Ascending aorta (tissue), 2 donors: ENCODE results near the gene CLMN. TPM values are rescaled to one million over a fixed set of nuclear protein-coding genes. Genes with fewer than 3 reads are reported as not detected.

ENCODE experiments used
- DNase-seq, 2 donors: peaks; one replicate each; pipeline ENCODE4 v3.0.0-alpha.2; 2019; ENCODE audit warnings: low spot score in 2 of 2
- H3K27ac ChIP-seq, 2 donors: fragments of 200-600 bp; sonication (generic); one replicate each; pipeline ENCODE4 v1.5.1; 2016 to 2017; ENCODE audit warnings: mild to moderate bottlenecking in 1 of 2
- H3K27me3 ChIP-seq: fragments of 200-600 bp; sonication (generic); one replicate; pipeline ENCODE4 v1.5.1; 2017
- H3K36me3 ChIP-seq, 2 donors: fragments of 200-600 bp; sonication (generic); one replicate each; pipeline ENCODE4 v1.5.1; 2016
- H3K4me1 ChIP-seq, 2 donors: fragments of 200-600 bp; sonication (generic); one replicate each; pipeline ENCODE4 v1.5.1; 2016 to 2017; ENCODE audit warnings: mild to moderate bottlenecking in 1 of 2
- H3K4me3 ChIP-seq, 2 donors: fragments of 200-600 bp; sonication (generic); one replicate each; pipeline ENCODE4 v1.5.1; 2016 to 2017; ENCODE audit warnings: mild to moderate bottlenecking in 1 of 2
- H3K9me3 ChIP-seq, 2 donors: fragments of 200-600 bp; sonication (generic); one replicate each; pipeline ENCODE4 v1.5.1; 2016
- intact Hi-C: fragments of 100-400 bp; cut with DNase I; formaldehyde crosslinking; loops from one replicate; pipeline ENCODE4 v1.15.1; 2023
- total RNA-seq: library from RNA; depleted of rRNA; stranded (reverse); fragments of >200 nt; gene quantifications from one replicate; pipeline ENCODE4 v1.1.0, GENCODE V29; 2016
- TF ChIP-seq, protein P1 (sequence below), 3 experiments: fragments of 200-600 bp in 2 of 3; fragments of 450-650 bp in 1 of 3; sonication (generic) in 2 of 3; IDR thresholded peaks; one replicate each; pipeline ENCODE4 v1.5.1; 2016 to 2019; ENCODE audit warnings: antibody characterized with exemption in 3 of 3, mild to moderate bottlenecking in 1 of 3, moderate library complexity in 1 of 3

The CLMN gene
- total RNA-seq, 1 donor from 2014 or later: 4.7 TPM

DNA sequence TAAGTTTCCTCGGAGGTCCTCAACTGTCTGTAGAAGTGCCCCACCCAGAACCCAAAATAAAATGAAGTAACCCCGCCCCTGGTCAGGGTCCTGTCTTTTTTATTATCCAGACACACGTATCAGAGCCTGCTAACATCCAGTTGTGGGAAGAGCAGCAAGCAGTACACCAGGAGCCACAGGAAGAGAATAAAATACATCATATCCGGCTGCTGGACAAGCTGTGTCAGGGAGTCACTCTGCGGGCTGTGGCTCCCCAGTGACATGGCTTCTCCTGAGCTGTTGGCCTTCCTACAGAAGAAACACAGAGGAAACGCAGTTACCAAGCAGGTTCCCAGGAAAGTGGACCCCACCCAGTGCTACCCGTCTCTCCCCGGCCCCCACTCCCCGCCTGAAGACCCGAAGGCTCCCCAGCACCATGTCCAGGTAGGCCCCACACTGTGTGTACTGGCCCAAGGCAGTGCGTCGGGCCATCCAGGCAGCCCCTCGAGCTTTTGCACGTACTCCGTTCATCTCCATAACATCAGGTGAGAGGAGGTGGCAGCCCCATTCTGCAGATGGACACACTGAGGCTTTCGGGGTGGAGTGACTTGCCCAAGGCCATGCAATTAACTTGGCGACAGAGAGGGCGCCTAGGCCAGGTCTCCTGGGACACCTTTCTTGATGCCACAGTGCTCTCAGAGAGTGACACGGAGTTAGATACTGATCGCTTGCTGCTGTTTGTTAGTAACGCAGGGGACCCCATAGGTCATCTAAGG lies 128.1 kb downstream of the CLMN start:
- intact Hi-C loops: no loop called here
- H3K36me3 ChIP-seq: no peaks in the 10 kb centered on the region
- no peaks in the 10 kb centered on the region for H3K9me3 ChIP-seq

DNA sequence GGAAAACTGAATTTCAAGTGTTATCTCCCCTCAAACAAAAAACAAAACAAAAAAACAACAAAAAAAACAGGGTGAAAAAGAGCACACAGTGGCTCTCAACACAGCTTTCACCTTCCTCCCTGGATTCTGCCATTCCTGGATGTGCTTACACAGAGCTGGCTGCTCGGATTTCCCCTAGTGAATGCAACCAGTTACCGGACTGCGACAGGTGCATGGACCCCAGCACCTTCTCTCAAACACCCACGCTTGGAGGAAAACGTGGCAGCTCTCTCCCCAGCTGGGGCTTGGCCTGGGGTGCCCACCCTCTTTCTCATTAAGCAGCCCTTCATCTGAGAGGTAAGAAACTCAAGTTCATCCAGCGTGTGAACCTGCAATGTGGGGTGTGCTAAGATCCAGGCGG lies 128.9 kb downstream of the CLMN start:
- DNase-seq: no peak
- intact Hi-C loops: no loop called here
- Histone ChIP-seq H3K27me3 (no peaks in the 10 kb centered on the region), H3K4me1 (no peaks in the 10 kb centered on the region), H3K9me3 (no peaks in the 10 kb centered on the region), H3K4me3 (no peak overlapping the region), H3K27ac (no peak overlapping the region), H3K36me3 (no peaks in the 10 kb centered on the region)
- TF ChIP-seq, protein P1, sequence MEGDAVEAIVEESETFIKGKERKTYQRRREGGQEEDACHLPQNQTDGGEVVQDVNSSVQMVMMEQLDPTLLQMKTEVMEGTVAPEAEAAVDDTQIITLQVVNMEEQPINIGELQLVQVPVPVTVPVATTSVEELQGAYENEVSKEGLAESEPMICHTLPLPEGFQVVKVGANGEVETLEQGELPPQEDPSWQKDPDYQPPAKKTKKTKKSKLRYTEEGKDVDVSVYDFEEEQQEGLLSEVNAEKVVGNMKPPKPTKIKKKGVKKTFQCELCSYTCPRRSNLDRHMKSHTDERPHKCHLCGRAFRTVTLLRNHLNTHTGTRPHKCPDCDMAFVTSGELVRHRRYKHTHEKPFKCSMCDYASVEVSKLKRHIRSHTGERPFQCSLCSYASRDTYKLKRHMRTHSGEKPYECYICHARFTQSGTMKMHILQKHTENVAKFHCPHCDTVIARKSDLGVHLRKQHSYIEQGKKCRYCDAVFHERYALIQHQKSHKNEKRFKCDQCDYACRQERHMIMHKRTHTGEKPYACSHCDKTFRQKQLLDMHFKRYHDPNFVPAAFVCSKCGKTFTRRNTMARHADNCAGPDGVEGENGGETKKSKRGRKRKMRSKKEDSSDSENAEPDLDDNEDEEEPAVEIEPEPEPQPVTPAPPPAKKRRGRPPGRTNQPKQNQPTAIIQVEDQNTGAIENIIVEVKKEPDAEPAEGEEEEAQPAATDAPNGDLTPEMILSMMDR (IDR thresholded peaks at IDR 0.05): no peak

More for the DNA sequence above, 128.1 kb downstream of the CLMN start:
- TF ChIP-seq, protein P1 (IDR thresholded peaks at IDR 0.05): no peak
- H3K27me3 ChIP-seq: no peaks in the 10 kb centered on the region
- no peak for DNase-seq
- no peak overlapping the region for H3K4me3 ChIP-seq
- no peak overlapping the region for H3K27ac ChIP-seq
- H3K4me1 ChIP-seq: no peaks in the 10 kb centered on the region

DNA sequence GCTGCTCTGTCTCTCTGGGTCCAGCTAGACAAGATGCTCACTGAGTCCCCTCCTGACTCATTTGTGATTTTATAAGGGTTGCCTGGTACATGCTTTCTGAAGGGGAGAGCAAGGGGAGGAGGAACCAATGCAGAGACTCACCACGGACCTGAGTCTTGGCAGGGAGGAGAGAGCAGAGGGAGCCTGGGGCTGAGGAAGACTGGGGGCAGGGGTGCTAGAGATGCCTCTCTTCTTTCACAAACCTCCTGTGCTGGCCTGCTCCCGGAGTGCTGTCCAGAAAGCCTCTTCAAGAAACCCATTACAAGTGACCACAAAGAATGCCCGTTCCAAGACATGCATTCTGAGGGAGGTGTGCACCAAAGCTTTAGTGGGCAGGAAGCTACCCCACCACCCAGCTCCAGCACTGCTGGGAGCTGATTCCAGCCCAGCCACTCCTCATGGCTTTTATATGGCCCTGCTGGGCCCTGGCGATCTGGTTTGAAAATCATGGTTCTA lies 129.3 kb downstream of the CLMN start:
- Histone ChIP-seq H3K9me3 (no peaks in the 10 kb centered on the region), H3K36me3 (no peaks in the 10 kb centered on the region), H3K4me3 (no peak overlapping the region), H3K27ac (no peak overlapping the region), H3K27me3 (no peaks in the 10 kb centered on the region), H3K4me1 (no peaks in the 10 kb centered on the region)
- intact Hi-C loops: no loop called here
- DNase-seq: no peak
- TF ChIP-seq, protein P1 (IDR thresholded peaks at IDR 0.05): no peak

DNA sequence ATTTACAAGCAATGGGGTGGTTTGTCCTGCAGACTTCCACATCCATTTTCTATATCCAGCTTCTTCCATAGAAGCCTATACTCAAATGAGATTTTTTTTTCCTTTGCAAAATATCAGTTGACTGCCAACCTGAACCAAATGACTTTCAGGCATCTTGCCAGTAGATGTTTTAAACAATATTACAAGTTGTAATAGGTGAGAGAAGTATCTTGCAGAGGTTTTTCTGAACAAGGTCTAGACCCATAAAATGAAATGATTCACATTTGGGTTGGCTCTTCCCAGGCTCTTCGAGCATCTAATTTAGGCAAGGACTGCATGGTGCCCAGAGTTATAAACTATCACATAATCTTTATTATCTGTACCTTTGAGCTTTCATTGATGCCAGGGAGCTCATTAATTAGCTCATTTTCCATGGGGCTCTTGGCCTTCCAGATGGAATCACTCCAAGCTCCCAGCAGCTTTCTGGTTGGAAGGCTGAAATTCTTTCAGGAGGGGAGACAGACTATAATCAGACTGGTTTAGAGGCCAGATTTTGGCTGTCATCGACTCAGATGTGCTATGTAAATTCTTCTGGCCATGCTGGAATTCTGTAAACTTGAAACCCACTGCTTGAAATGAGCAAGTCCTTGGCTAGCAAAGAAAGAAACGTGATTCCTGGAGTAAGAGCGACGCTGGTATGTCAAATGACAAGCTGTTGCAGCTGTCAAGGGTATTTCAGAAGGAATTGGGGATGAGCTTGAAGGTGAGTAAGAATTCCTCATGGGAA lies 130.2 kb downstream of the CLMN start:
- intact Hi-C loops: no loop called here
- H3K36me3 ChIP-seq: no peaks in the 10 kb centered on the region
- no peak overlapping the region for H3K4me3 ChIP-seq
- H3K27me3 ChIP-seq: no peaks in the 10 kb centered on the region
- no peak overlapping the region for H3K27ac ChIP-seq
- no peaks in the 10 kb centered on the region for H3K9me3 ChIP-seq
- H3K4me1 ChIP-seq: no peaks in the 10 kb centered on the region
- no peak for DNase-seq
- TF ChIP-seq, protein P1 (IDR thresholded peaks at IDR 0.05): no peak

DNA sequence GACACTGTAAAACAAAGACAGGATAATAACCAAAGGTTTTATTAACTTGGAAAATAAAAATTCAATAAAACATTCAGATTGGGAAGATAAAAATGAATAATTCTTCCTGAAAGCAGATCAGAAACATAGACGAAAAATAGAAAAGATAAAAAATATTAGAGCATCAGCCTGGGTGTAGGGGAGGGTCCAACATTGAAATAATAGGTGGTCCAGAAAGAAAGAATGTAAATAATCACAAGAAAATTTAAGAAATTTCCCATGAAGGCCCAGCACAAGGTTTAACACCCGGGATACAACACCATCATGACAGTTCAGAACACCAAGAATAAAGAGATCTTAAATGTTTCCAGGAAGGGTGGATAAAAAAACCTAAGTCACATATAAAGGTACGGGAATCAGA lies 131.3 kb downstream of the CLMN start:
- DNase-seq: no peak
- intact Hi-C loops: no loop called here
- Histone ChIP-seq H3K9me3 (no peaks in the 10 kb centered on the region), H3K4me3 (no peak overlapping the region), H3K4me1 (no peaks in the 10 kb centered on the region), H3K36me3 (no peaks in the 10 kb centered on the region), H3K27me3 (no peaks in the 10 kb centered on the region), H3K27ac (no peak overlapping the region)
- TF ChIP-seq, protein P1 (IDR thresholded peaks at IDR 0.05): no peak
